ENCODE data around the gene FZR1. TPM values are rescaled to one million over a fixed set of nuclear protein-coding genes. Genes with fewer than 3 reads are reported as not detected.

Gene FZR1
- total and polyA plus RNA-seq, 9 of the 15 experiments (the other 6 are each of a cell fraction or from before 2014, with no cell fraction given), result 0.18 to 48.0 (median 22.2) TPM

GRCh38 chr19:3585301-3586126 lies 79.4 kb downstream of the FZR1 start, which contains the start of gene GIPC3 (continued):
- no peak for TF ChIP-seq HMGXB4 (CRISPR knock-in tag; IDR thresholded peaks at IDR 0.05)
- no peak for TF ChIP-seq RNF219 (CRISPR knock-in tag; IDR thresholded peaks at IDR 0.05)
- no peak for TF ChIP-seq HDAC2 (IDR thresholded peaks at IDR 0.05)
- TF ChIP-seq TEAD4 (IDR thresholded peaks at IDR 0.05; ENCODE audit: low read length), result no peak
- no peak for TF ChIP-seq TEAD4 (CRISPR knock-in tag; IDR thresholded peaks at IDR 0.05; ENCODE audit: borderline replicate concordance)
- no peak for TF ChIP-seq FOXJ2 (tag; IDR thresholded peaks at IDR 0.05)
- TF ChIP-seq HNRNPLL (IDR thresholded peaks at IDR 0.05; ENCODE audit: low read depth, low read length, poor library complexity, severe bottlenecking), result peak; percentile 55
- TF ChIP-seq NR2C1 (IDR thresholded peaks at IDR 0.05), result no peak
- no peak for TF ChIP-seq NR2C1 (tag; IDR thresholded peaks at IDR 0.05)
- TF ChIP-seq THAP7 (CRISPR knock-in tag; IDR thresholded peaks at IDR 0.05), result no peak
- TF ChIP-seq ZNF316 (IDR thresholded peaks at IDR 0.05), result no peak
- TF ChIP-seq EP300 (IDR thresholded peaks at IDR 0.05; ENCODE audit: low read length), result no peak
- no peak for TF ChIP-seq PHTF2 (CRISPR knock-in tag; IDR thresholded peaks at IDR 0.05)
- no peak for TF ChIP-seq E2F4 (CRISPR knock-in tag; IDR thresholded peaks at IDR 0.05; ENCODE audit: low read depth)
- 0 out of 2 replicates have a peak, but pooled peaks have one; percentile 22 for TF ChIP-seq GATAD2A (IDR thresholded peaks at IDR 0.05)
